Stimulated activated CD8-positive, alpha-beta memory T cell treated with anti-CD3 and anti-CD28 coated beads, Interleukin-7, amount 100 ng/mL, for 4 hours (primary cell): ENCODE measurements around the gene NUCKS1.
A peak's percentile ranks its signal among the peaks of the same experiment; 100 is the strongest.

Experiments
- DNase-seq, 2 donors: peaks; one replicate each; pipeline ENCODE4 v3.0.0-alpha.2; 2020; ENCODE audit warnings: low read depth in 2 of 2

NUCKS1 gene

DNA sequence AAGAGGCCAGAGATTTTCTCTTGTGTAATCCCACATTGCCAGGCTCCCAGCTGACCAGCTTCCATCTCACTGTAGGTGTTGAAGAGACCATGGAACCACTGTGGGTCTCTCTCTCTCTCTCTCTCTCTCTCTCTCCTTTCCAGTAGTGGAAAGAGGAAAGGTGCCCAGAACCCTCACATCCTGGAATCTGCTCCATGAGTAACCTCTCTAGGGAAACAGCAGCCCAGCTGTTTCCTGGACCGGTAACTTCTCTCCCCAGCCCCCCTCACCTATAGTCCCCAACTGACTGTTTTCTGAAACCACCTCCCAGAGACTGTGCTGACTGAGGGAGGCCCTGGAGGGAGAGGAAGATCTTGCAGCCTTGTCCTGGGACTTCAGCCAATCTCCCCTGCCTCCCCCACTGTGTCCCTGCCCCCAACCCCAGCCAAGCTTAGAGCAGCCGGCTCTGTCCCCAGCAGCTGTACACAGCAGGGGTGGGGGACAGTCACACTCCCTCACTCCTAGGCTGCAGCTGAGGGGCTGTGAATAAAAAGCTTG lies 49.0 kb downstream of the NUCKS1 start:
- DNase-seq: no peak

DNA sequence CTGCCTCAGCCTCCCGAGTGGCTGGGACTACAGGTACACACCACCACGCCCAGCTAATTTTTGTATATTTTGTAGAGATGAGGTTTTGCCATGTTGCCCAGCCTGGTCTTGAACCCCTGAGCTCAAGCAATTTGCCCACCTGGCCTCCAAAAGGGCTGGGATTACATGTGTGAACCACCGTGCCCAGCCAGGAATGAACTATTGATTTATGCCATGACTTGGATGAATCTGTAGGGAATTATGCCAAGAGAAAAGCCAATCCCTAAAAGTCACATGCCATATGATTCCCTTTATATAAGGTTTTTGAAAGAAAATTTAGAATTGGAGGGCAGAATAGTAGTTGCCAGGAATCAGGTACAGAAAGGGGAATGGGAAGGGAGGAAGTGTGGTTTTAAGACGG lies 50.6 kb downstream of the NUCKS1 start:
- DNase-seq: no peak

- DNase-seq: no peak
Observed at GRCh38 chr1:205698921-205699320, 51.1 kb downstream of the NUCKS1 start.

DNA sequence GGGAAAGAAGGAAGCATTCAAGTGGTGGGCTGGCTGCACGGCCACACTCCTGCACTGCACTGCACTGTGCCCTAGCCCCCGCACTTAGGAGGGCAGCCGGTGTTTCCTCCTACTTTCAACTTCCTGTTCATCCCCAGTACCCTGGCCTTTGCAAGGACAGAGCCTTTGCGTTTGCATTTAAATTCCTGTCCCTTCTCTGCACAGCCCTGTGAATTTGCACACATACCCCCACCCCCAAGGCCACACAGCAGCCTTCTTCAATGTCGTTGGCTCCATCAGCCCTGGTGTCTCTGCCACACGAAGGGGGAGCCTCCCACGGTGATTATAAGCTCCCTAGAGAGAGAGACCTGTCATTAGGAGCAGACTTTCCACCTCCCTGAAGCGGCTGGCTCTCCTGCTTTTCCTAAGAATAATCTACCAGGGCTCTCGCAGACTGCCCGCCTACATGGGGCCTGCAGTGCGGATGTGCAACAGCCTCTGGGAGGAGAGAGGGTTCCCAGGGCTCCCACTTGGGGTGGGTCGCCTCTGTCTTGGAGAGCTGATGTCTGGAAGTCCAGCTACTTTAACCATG lies 56.5 kb downstream of the NUCKS1 start:
- no peak for DNase-seq

GRCh38 chr1:205692423-205692822 lies 57.6 kb downstream of the NUCKS1 start:
- no peak for DNase-seq

GRCh38 chr1:205690122-205690756 lies 59.7 kb downstream of the NUCKS1 start:
- DNase-seq: no peak

DNA sequence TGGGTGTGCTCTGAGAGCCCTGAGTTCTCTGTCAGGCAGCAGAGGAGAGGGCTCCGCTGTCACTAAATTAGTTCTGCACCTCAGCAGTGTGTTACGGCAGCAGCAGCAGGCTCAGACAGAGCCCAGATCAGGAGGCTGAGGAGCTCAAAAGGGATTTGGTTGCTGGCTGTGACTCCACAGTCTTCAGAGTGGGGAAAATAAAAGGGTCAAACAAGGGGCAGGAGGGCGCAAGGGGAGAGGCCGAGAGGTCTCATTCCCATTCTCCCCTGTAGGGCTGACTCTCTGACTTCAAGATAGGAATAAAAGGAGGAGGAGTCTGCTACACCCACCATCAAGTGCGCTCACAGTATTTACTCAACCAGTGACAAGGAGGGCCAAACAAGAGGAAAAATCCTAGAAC lies 60.5 kb downstream of the NUCKS1 start:
- no peak for DNase-seq

- no peak for DNase-seq
Observed at GRCh38 chr1:205688171-205689080, 61.6 kb downstream of the NUCKS1 start.

DNA sequence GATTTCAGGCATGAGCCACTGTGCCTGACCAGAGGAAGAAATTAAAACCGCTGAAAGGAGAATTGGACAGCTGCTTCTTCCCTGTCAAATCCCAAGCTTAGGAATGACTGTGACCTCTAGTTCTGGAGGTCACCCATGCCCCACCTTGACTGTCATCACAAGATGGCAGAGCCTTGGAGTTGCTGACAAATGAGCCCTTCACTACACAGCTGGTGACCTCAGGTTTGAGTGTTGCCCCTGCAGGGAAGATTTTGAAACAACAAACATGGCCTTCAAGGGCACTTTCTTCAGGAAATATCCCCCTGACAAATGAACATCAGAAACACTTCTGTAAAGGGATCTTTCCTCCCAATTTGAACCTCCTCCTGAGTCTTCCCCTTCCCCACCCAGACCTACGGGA lies 62.7 kb downstream of the NUCKS1 start:
- DNase-seq: no peak

DNA sequence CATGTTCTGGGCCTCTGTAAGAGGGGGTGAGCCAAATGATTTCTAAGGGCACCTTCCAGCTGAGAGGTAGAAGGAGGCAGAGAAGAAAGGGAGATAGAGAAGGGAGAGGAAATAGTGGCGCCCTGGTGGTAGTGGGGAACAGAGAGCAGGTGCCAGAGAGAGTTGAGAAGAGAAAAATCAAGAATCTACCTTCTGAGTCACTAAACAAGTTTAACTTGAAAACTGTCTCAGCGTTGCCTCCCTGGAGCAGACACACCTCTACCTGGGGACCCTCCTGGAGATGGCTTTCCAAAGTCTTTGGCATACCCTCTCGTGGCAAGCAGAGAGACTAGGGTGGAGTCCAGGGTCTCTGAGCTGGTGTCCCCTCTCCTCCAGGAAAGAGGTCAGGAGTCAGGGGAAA lies 68.6 kb downstream of the NUCKS1 start:
- DNase-seq: no peak

- peak; percentile 17 to 50 for DNase-seq
Observed at GRCh38 chr1:205680073-205680851, 69.7 kb downstream of the NUCKS1 start, which contains the start of gene SLC45A3. Gene SLC45A3, minus strand, starts transcription at chr1:205680509. Its CDS starts 15,853 bp downstream, at chr1:205664656.

GRCh38 chr1:205678286-205679111 lies 71.5 kb downstream of the NUCKS1 start:
- no peak for DNase-seq

DNA sequence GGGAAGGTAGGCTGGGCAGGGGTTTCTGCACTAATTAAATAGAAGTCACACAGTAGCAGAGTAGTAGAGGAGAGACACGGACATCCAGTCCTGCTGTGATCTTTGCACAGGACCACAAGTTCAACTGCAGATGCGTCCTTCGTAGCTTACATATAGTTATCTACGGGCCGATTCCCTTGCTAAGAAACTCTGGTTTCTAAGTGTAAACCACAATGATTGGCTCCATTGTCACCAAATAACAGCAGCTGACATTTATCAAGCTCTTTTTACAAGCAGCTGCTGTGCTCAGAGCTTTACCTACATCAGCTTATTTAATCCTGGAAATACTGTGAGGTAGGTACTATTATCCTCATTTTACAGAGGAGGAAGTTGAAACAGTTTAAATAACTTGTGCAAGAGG lies 72.8 kb downstream of the NUCKS1 start:
- no peak for DNase-seq

DNA sequence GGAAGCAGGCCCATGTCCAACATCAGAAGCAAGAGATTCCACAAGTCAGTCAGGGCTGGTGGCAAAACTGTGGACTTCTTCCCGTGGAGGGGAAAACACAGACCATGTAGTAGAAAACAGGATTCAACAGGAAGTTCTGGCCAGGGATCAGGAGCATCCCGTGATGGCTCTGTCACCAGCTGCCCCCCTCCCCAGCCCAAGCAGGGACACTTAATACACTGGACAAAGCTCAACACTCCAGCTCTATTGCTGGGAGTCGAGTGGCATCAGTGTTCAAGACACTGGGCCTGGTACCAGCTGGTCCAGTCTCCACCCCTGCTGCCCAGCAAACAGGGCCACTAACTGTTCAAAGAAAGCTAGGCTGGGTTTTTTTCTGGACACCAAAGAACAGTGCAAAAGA lies 73.4 kb downstream of the NUCKS1 start:
- no peak for DNase-seq

DNA sequence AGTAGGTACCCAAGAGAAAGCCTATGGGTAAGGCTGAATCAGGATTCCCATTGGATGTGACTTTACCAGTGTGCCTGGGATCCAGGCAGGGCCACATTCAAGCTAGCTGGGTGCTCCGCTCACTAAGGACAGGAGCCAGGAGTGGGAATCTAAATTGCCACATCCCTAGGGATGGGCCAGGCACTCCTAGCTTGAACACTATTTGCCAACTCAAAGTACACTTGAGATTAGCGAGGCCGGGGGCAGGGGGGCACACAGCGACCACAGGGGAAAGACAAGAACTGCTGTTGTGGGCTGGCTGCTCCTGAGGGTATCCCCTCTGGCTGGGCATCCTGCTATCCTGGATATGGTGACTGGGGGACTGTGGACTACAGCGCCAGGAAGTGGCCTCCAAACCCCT lies 74.0 kb downstream of the NUCKS1 start:
- no peak for DNase-seq

DNA sequence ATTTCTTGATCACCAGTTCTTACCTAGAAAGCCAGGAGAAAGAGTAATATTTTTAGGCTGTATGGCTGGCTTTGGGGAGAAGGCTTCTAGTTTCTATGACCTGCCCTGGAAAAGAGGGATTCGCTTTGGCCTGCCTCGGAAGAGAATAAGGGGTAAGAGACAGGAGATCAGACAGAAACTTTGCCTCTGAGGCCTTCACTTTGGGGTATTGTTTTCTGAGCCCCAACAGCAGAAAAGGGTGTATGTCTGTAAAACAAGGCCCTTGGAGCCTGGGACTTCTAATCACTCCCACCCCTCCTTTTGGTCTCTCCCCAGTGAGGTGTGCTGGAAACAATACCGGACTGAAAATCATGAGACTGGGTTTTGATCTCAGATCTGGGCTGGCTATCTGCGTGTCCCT lies 74.7 kb downstream of the NUCKS1 start:
- DNase-seq: no peak

DNA sequence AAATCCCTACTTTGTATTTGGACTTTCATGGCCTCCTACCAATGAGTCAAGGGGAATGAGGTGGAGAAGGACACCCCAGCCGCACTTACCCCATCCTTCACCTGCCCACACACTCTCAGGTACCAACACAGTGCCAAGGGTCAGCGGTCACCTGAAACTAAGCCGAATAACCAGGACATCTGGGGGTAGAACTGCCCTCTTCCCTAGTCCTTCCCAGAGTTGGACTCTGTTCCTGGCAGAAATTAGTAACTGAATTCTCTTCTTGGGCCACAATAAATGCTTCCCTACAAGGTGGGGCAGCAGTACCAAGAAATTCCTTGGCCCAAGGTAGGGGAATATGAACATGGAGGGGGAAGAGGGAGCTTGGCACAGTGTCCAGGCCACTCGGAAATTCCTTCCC lies 77.0 kb downstream of the NUCKS1 start:
- DNase-seq: no peak

- DNase-seq: no peak
Observed at GRCh38 chr1:205672395-205672889, 77.5 kb downstream of the NUCKS1 start.

- DNase-seq: no peak
Observed at GRCh38 chr1:205670611-205671430, 79.2 kb downstream of the NUCKS1 start.

GRCh38 chr1:205670150-205670446 lies 79.9 kb downstream of the NUCKS1 start:
- no peak for DNase-seq
